K562 (cell line): ENCODE data around the gene TEAD3. TPM values are rescaled to one million over a fixed set of nuclear protein-coding genes. Genes with fewer than 3 reads are reported as not detected.
A peak's percentile ranks its signal among the peaks of the same experiment; 100 is the strongest.

Experiments
- CCNT2 ChIP-seq: IDR thresholded peaks from 2 replicates; pipeline ENCODE4 v1.6.1; 2011; ENCODE audit warnings: borderline replicate concordance, low read depth, mild to moderate bottlenecking, moderate library complexity, mixed read lengths, low read length; ENCODE audit not compliant: insufficient read length; ENCODE audit errors: extremely low read depth
- CREM ChIP-seq: IDR thresholded peaks from 2 replicates; pipeline ENCODE4 v1.6.1; 2014; ENCODE audit warnings: antibody characterized with exemption, low read depth
- CSDE1 ChIP-seq, 2 experiments: fragments of 450-650 bp; IDR thresholded peaks; 2 replicates each; pipeline ENCODE4 v1.6.1; 2016; ENCODE audit warnings: mild to moderate bottlenecking in 1 of 2
- EGR1 ChIP-seq: fragments of 450-650 bp; conservative IDR thresholded peaks from 2 replicates; pipeline ENCODE4 v1.6.1; 2017; ENCODE audit warnings: mild to moderate bottlenecking
- EP400 ChIP-seq: fragments of 450-650 bp; IDR thresholded peaks from 2 replicates; pipeline ENCODE4 v1.6.1; 2017; ENCODE audit warnings: antibody characterized with exemption, mild to moderate bottlenecking, moderate library complexity
- MCM2 ChIP-seq: fragments of 450-650 bp; IDR thresholded peaks from 2 replicates; pipeline ENCODE4 v1.6.1; 2017; ENCODE audit warnings: low read depth, mild to moderate bottlenecking
- MYC ChIP-seq, 2 experiments: fragments of 250-450 bp in 1 of 2; sonication (Bioruptor Pico) in 1 of 2; IDR thresholded peaks; 2 replicates each; pipeline versions ENCODE4 v1.5.1 to v1.6.1; 2012 to 2021; ENCODE audit warnings: low read depth in 2 of 2, borderline replicate concordance in 1 of 2, improper control_type of control experiment in 1 of 2, low read length in 1 of 2, mild to moderate bottlenecking in 1 of 2, moderate library complexity in 1 of 2
- NFE2 ChIP-seq: IDR thresholded peaks from 2 replicates; pipeline ENCODE4 v1.6.1; 2014; ENCODE audit warnings: antibody characterized with exemption, low read depth
- PURB ChIP-seq: sonication (generic); formaldehyde crosslinking; IDR thresholded peaks from 2 replicates; pipeline ENCODE4 v1.9.0; 2021; ENCODE audit warnings: low read depth, mild to moderate bottlenecking, missing genetic modification reagents
- RBM15 ChIP-seq: fragments of 200-400 bp; formaldehyde crosslinking; IDR thresholded peaks from 2 replicates; pipeline ENCODE4 v1.6.1; 2018; ENCODE audit warnings: mild to moderate bottlenecking, low read length, moderate library complexity; ENCODE audit not compliant: insufficient read depth
- SMARCA4 ChIP-seq: fragments of 450-650 bp; IDR thresholded peaks from 2 replicates; pipeline ENCODE4 v1.6.1; 2016
- TAF7 ChIP-seq: fragments of 450-650 bp; IDR thresholded peaks from 2 replicates; pipeline ENCODE4 v1.6.1; 2016; ENCODE audit warnings: missing genetic modification characterization, missing compliant biosample characterization
- TEAD4 ChIP-seq, 2 experiments: sonication (generic) in 1 of 2; formaldehyde crosslinking in 1 of 2; IDR thresholded peaks; 2 replicates each; pipeline versions ENCODE4 v1.6.1 to v1.8.0; 2012 to 2022; ENCODE audit warnings: borderline replicate concordance in 1 of 2, inconsistent platforms in 1 of 2, low read length in 1 of 2, mild to moderate bottlenecking in 1 of 2, missing genetic modification reagents in 1 of 2
- ZNF224 ChIP-seq: sonication (generic); formaldehyde crosslinking; IDR thresholded peaks from 2 replicates; pipeline ENCODE4 v1.8.0; 2022; ENCODE audit warnings: mild to moderate bottlenecking, missing genetic modification reagents
- ZNF347 ChIP-seq: fragments of 450-650 bp; formaldehyde crosslinking; IDR thresholded peaks from 2 replicates; pipeline ENCODE4 v1.4.0; 2020; ENCODE audit warnings: low read depth, mild to moderate bottlenecking, moderate library complexity
- ZNF445 ChIP-seq: fragments of 250-450 bp; sonication (Bioruptor Pico); IDR thresholded peaks from 2 replicates; pipeline ENCODE4 v1.4.0; 2020; ENCODE audit warnings: low read depth, mild to moderate bottlenecking, moderate library complexity
- ZNF561 ChIP-seq: fragments of 450-650 bp; formaldehyde crosslinking; conservative IDR thresholded peaks from 2 replicates; pipeline ENCODE4 v1.4.0; 2020; ENCODE audit warnings: mild to moderate bottlenecking, moderate library complexity
- ZNF707 ChIP-seq: fragments of 250-450 bp; sonication (Bioruptor Pico); conservative IDR thresholded peaks from 2 replicates; pipeline ENCODE4 v1.8.0; 2022; ENCODE audit warnings: inconsistent platforms, mild to moderate bottlenecking, moderate library complexity
- polyA plus RNA-seq, 8 experiments: library from polyadenylated mRNA; depleted of rRNA in 4 of 8; stranded (reverse) in 5 of 8; unstranded in 3 of 8; fragments of >200 nt; fragmentation: Nextera tagmentation in 2 of 8; fragmentation: Illumina TruSeq in 1 of 8; extraction: Ambion mirVana in 2 of 8; extraction: Trizol in 1 of 8; gene quantifications; 2 replicates each; pipeline versions ENCODE4 v1.2.1 to v1.2.3, GENCODE V29; 2011 to 2014; ENCODE audit warnings: inconsistent platforms in 1 of 8, missing spikeins in 1 of 8
- total RNA-seq, 7 experiments: library from RNA; depleted of rRNA in 6 of 7; stranded (reverse); fragments of >200 nt in 6 of 7; fragmentation: Illumina TruSeq in 2 of 7; extraction: Trizol in 2 of 7; gene quantifications; 2 replicates each; pipeline versions ENCODE4 v1.2.1 to v1.2.3, GENCODE V29; 2011 to 2021; ENCODE audit warnings: low replicate concordance in 1 of 7
- TF ChIP-seq, protein P1 (sequence below): fragments of 450-650 bp; IDR thresholded peaks from 2 replicates; pipeline ENCODE4 v1.6.1; 2017; ENCODE audit warnings: antibody characterized with exemption, mild to moderate bottlenecking
- TF ChIP-seq, protein P2 (sequence below), 2 experiments: fragments of 450-650 bp; conservative IDR thresholded peaks; 2 replicates each; pipeline ENCODE4 v1.6.1; 2017; ENCODE audit warnings: mild to moderate bottlenecking in 2 of 2, moderate library complexity in 2 of 2
- TF ChIP-seq, protein P3 (sequence below): fragments of 450-650 bp; IDR thresholded peaks from 2 replicates; pipeline ENCODE4 v1.6.1; 2016; ENCODE audit warnings: borderline replicate concordance

Gene TEAD3
- total and polyA plus RNA-seq, 9 of the 15 experiments (the other 6 are each of a cell fraction or from before 2014, with no cell fraction given), result 0.63 to 13.2 (median 3.3) TPM

DNA sequence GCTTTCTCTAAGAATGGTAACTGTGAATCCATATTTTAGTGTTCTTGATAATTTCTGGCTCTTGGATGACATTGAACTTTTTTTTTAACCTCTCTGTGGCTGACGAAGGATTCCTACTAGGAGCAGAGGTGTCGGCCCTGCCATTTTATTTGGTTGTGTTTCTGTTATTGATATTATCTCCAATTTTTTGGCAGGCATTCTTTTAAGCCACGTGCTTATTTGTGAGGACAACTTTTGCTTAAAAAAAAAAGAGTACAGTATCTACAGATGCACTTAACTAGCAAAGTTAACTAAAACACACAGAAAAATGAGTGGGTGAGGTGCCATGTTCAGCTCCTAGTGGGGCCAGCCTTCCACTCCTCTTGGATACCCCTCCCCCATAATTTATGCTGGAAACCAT lies 43.6 kb downstream of the TEAD3 start (continued):
- TF ChIP-seq, protein P1, sequence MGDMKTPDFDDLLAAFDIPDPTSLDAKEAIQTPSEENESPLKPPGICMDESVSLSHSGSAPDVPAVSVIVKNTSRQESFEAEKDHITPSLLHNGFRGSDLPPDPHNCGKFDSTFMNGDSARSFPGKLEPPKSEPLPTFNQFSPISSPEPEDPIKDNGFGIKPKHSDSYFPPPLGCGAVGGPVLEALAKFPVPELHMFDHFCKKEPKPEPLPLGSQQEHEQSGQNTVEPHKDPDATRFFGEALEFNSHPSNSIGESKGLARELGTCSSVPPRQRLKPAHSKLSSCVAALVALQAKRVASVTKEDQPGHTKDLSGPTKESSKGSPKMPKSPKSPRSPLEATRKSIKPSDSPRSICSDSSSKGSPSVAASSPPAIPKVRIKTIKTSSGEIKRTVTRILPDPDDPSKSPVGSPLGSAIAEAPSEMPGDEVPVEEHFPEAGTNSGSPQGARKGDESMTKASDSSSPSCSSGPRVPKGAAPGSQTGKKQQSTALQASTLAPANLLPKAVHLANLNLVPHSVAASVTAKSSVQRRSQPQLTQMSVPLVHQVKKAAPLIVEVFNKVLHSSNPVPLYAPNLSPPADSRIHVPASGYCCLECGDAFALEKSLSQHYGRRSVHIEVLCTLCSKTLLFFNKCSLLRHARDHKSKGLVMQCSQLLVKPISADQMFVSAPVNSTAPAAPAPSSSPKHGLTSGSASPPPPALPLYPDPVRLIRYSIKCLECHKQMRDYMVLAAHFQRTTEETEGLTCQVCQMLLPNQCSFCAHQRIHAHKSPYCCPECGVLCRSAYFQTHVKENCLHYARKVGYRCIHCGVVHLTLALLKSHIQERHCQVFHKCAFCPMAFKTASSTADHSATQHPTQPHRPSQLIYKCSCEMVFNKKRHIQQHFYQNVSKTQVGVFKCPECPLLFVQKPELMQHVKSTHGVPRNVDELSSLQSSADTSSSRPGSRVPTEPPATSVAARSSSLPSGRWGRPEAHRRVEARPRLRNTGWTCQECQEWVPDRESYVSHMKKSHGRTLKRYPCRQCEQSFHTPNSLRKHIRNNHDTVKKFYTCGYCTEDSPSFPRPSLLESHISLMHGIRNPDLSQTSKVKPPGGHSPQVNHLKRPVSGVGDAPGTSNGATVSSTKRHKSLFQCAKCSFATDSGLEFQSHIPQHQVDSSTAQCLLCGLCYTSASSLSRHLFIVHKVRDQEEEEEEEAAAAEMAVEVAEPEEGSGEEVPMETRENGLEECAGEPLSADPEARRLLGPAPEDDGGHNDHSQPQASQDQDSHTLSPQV, result peak; percentile 57; the same call in 1 of the 2 replicates
- TF ChIP-seq, protein P2, sequence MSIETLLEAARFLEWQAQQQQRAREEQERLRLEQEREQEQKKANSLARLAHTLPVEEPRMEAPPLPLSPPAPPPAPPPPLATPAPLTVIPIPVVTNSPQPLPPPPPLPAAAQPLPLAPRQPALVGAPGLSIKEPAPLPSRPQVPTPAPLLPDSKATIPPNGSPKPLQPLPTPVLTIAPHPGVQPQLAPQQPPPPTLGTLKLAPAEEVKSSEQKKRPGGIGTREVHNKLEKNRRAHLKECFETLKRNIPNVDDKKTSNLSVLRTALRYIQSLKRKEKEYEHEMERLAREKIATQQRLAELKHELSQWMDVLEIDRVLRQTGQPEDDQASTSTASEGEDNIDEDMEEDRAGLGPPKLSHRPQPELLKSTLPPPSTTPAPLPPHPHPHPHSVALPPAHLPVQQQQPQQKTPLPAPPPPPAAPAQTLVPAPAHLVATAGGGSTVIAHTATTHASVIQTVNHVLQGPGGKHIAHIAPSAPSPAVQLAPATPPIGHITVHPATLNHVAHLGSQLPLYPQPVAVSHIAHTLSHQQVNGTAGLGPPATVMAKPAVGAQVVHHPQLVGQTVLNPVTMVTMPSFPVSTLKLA (conservative IDR thresholded peaks at IDR 0.05), result peak; percentile 85 to 87
- TF ChIP-seq ZNF347 (CRISPR knock-in tag), result no peak
- TF ChIP-seq ZNF561 (CRISPR knock-in tag), result no peak
- no peak for TF ChIP-seq CREM
- no peak for TF ChIP-seq CSDE1 (IDR thresholded peaks at IDR 0.05)
- no peak; the same call in 1 of the 2 replicates for TF ChIP-seq TEAD4 (IDR thresholded peaks at IDR 0.05; ENCODE audit: low read length)
- no peak for TF ChIP-seq TEAD4 (CRISPR knock-in tag; IDR thresholded peaks at IDR 0.05; ENCODE audit: borderline replicate concordance)
- TF ChIP-seq, protein P3, sequence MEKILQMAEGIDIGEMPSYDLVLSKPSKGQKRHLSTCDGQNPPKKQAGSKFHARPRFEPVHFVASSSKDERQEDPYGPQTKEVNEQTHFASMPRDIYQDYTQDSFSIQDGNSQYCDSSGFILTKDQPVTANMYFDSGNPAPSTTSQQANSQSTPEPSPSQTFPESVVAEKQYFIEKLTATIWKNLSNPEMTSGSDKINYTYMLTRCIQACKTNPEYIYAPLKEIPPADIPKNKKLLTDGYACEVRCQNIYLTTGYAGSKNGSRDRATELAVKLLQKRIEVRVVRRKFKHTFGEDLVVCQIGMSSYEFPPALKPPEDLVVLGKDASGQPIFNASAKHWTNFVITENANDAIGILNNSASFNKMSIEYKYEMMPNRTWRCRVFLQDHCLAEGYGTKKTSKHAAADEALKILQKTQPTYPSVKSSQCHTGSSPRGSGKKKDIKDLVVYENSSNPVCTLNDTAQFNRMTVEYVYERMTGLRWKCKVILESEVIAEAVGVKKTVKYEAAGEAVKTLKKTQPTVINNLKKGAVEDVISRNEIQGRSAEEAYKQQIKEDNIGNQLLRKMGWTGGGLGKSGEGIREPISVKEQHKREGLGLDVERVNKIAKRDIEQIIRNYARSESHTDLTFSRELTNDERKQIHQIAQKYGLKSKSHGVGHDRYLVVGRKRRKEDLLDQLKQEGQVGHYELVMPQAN, result 0 out of 2 replicates have a peak, but pooled peaks have one; percentile 9
- no peak for TF ChIP-seq NFE2
- no peak for TF ChIP-seq RBM15
- no peak for TF ChIP-seq TAF7 (tag)
- 0 out of 2 replicates have a peak, but pooled peaks have one; percentile 12 for TF ChIP-seq SMARCA4
- TF ChIP-seq MYC (IDR thresholded peaks at IDR 0.05; ENCODE audit: low read depth, low read length), result peak; percentile 66
- TF ChIP-seq MYC (CRISPR knock-in tag; IDR thresholded peaks at IDR 0.05; ENCODE audit: borderline replicate concordance, low read depth), result no peak
- TF ChIP-seq EGR1, result 0 out of 2 replicates have a peak, but pooled peaks have one; percentile 9
- TF ChIP-seq MCM2, result no peak
- no peak for TF ChIP-seq ZNF224 (CRISPR knock-in tag)
- no peak for TF ChIP-seq ZNF445
- no peak for TF ChIP-seq CCNT2
- TF ChIP-seq EP400, result peak; percentile 35; the same call in 1 of the 2 replicates
- no peak for TF ChIP-seq ZNF707 (CRISPR knock-in tag)
- no peak for TF ChIP-seq PURB (CRISPR knock-in tag)
- TF ChIP-seq, all 486 proteins: peak for 14
